Stimulated activated CD8-positive, alpha-beta memory T cell treated with anti-CD3 and anti-CD28 coated beads, Interleukin-7, amount 100 ng/mL, for 24 hours (primary cell): ENCODE measurements around the gene ARF5.

Source experiments
- DNase-seq: peaks from one replicate; pipeline ENCODE4 v3.0.0-alpha.2; 2020; ENCODE audit warnings: low read depth

Gene ARF5

DNA sequence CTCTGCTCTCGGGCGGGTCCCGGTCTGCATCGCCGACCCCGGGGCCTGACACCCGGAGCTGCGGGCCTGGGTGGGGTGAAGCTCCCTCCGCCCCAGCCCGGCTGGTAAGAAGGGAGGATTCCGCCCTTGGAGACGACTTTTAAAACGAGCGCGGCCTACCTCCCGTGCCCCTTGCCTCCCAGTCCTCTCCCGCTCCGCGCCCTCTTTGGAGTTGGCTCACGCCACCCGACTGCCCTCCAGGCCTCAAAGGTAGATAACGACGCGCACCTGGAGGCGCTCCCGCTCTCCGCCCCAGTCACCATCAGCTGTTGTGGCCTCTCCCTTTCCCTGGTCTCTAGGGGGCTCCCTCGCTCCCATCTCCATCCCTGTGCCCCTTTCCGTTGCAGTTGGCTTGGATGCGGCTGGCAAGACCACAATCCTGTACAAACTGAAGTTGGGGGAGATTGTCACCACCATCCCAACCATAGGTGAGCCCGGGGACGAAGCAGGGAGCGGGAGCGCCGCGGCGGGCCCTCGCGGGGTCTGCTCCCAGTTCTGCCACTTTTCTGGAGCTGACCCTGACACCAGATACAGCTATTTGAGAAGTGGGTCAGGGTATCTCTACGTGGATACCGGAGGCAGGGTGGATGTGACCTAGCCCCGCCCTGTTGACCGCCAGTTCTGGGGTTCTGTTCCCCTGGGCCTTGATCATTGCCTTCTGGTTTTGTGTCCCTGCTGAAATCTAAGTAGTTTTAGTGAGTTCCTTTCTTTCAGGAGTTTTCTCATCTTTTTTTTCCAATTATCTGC, 679 bp downstream of the ARF5 start:
- DNase-seq: no peak

DNA sequence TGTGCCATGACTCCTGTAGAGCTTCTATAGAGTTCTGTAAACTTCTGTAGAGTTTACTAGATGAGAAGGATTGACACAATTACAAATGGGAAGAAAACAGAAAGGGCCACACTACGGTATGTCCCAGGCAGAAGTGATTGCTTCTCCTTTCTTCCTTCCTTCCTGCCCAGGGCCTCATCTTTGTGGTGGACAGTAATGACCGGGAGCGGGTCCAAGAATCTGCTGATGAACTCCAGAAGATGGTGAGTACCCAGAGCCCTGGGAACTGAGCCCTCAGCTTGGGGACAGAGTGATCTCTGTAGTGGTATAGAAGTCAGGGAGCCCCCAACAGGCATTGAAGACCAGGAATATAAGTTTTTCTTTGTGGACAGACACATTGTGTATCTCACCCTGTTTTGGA, 1.7 kb downstream of the ARF5 start:
- no peak for DNase-seq

- no peak for DNase-seq
Measured at GRCh38 chr7:127591189-127591588, 3.0 kb downstream of the ARF5 start.

GRCh38 chr7:127591591-127591990, 3.4 kb downstream of the ARF5 start:
- DNase-seq: no peak

DNA sequence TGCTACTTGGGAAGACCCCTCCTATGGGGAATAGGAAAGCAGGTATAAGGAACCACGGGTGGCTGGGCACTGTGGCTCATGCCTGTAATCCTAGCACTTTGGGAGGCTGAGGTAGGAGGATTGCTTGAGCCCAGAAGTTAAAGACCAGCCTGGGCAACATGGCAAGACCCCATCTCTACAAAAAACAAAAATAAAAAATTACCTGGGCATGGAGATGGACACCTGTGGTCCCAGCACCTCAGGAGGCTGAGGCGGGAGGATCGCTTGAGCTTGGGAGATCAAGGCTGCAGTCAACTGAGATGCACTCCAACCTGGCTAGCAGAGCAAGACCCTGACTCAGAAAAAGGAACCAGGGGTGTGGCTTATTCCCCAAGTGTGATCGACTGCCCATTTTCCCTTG, 4.3 kb downstream of the ARF5 start:
- no peak for DNase-seq

- no peak for DNase-seq
Measured at GRCh38 chr7:127594490-127594889, 6.3 kb downstream of the ARF5 start.

GRCh38 chr7:127595737-127596136, 7.5 kb downstream of the ARF5 start:
- DNase-seq: no peak

DNA sequence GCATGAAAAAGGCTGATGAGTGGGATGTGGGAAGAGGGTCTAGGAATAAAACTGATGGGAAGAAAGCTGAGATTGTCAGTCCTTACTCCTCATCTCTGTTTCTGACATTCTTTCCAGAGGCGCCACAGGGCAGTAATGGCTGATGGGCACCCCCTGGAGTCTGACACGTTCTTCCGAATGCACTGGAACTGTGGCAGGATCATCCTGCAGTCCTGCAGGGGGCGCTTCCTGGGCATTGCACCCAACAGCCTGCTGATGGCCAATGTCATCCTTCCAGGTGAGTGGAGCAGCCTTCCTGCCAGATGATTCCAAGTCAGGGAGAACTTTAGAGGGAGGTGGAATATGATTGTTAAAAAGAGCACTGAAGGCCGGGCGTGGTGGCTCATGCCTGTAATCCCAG, 10.1 kb downstream of the ARF5 start:
- no peak for DNase-seq

DNA sequence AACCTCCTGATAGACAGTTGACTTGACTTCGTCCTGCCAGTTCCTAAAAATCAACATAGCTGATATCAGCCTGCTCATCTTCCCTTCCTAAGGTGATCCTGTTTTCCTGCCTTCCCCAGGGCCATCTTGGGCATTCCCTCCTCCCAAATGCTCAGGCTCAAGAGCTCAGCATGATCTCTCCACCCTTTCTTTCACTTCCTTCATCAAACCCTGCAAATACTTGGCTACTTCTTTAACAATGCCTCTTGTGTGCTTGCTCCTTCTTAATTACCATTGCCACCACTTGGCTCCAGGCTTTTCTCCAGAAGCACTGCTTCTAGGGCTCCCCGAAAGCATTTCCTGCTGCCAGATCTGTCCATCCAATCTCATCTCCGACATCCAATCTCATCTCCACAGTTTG, 12.7 kb downstream of the ARF5 start:
- DNase-seq: no peak

- DNase-seq: no peak
Measured at GRCh38 chr7:127608446-127608845, 20.2 kb downstream of the ARF5 start.

DNA sequence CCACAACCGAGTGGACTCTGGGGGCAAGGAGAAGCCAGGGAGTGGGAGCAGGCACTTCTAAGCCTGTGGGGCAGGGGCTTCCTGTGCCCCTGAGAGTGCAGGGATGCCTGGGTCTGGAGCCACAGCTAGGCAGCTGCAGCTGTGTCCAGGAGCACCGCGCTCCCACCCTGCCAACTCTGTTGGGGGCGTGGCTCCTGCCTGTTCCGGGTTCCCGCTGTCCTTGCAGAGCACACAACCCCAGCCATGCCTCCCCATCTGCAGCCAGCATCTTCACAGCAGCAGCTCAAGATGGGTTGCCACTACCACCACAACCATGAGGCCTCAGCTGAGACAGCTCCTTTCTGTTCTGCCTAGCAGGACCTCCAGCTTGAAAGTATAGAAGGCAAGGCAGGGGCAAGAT, 21.1 kb downstream of the ARF5 start:
- no peak for DNase-seq

DNA sequence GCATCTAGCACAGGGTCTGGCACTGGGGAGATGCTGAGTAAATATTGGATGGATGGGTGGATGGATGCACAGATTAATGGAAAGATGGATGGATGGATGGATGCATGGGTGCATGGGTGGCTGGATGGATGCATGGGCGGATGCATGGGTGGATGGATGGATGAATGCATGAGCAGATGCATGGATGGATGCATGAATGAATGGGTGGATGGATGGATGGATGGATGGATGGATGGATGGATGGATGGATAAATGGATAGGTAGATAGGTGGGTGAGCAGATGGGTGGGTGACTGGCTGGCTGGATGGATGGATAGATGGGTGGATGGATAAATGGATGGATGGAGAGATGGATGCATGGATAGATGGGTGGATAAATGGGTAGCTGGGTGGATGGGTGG, 24.1 kb downstream of the ARF5 start:
- DNase-seq: no peak

GRCh38 chr7:127616724-127617123, 28.5 kb downstream of the ARF5 start:
- no peak for DNase-seq

- no peak for DNase-seq
Measured at GRCh38 chr7:127618042-127618441, 29.8 kb downstream of the ARF5 start, which contains the start of gene PAX4. Gene PAX4, minus strand, starts transcription at chr7:127618142. Its CDS starts 2,214 bp downstream, at chr7:127615928.

DNA sequence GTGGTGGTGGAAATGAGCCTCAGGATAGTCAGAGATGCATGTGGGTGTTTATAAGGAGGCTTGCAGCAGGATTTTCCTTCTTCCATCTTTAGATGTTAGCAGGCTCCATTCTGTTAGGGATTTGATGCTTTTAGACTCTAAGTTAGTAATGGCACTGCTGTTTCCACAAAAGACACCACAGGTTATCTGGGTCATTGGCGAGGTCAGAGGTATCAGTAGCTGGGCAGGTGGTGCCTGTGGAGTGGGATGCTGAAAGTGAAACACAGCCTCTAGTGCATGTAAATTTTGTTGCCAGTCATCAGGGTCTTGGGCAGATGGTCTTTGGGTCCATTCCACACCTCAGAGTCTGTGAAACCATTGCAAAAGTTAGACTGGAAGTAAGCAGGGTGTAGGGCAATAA, 30.6 kb downstream of the ARF5 start:
- no peak for DNase-seq

DNA sequence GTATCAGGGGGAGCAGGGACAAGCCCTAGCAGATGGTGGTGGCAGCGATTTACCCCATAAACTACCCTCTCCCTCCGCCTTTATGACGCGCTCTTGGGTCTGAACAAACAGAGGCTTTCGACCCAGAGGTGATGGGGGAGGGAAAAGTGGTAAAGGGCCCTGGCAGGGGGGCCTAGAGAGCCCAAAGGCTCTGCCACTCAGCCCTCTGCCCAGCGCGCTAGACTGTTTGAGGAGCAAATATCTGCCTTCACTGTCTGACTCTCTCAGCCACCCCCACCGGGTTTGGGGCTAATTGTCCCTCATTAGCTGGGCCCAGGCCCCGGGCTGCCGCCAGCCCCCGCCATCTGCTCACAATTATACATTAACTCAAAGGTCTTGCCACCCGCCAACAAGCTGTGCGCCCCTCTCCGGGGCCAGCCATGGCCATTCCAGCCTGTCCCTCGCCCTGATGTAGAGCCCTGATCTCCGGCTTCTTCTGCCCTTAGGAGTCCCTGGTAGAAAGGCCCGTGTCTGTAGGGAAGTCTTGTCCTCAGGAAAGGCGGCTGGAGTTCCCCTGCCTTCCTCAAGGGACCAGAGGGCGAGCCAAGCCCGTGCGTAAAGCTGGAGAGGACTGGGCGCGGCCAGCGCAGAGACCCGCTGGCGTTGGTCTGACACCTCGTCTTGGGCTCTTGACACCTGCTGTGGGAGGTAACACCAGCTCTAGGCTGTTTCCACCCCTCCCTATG, 31.6 kb downstream of the ARF5 start:
- no peak for DNase-seq

DNA sequence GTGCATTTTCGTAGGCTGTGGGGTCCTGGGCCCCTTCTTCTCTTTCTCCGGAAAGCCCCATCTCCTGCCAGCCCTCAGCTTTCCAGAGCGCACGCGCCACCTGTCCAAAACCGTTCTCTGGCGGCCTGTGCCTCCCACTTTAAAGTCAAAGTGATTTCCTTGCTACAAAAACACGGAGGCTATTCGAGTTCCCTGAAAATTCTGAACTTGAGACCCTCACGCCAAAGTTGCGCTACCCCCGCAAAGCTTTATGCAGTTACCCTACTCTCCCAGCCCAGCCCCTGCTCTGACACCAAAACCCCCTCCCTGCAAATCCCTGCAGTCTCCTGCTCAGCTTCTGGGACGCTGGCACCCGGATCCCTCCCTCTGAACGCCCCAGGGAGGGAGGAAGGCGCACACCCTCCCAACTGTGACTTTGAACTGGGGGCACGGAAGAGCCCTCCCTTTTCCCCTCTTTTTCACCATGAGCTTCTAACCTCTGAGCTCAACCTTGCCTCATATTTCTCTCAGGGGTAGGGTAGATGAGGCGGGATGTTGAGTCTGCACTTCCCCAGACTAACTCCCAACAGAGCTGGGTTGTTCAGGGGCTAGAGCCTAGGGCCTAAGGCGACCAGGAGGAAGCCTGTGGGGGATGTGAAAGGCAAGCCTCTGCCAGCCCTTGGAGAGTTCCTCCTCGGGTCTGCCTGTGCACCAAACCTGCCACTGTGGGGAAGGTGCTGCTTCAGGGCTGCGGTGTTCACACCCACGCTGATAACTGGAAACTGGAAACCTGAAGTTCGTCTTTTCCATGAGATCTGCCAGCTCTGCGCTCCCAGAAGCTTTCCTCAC, 32.4 kb downstream of the ARF5 start:
- no peak for DNase-seq

DNA sequence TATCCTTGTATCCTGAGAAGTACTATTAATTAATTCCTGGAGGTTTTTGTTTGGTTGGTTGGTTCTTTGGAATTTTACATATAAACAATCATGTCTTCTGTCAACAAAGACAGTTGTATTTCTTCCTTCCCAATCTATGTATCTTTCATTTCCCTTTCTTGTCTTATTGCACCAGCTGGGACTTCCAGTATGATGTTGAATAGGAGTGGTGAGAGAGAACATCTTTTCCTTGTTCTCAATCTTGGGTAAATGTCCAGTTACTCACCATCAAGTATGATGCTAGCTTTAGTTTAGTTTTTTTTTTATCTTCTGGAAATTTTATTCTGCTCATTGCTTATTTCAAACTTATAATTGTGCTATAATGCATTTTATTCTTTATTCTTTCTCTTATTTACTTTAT, 37.1 kb downstream of the ARF5 start:
- DNase-seq: no peak

DNA sequence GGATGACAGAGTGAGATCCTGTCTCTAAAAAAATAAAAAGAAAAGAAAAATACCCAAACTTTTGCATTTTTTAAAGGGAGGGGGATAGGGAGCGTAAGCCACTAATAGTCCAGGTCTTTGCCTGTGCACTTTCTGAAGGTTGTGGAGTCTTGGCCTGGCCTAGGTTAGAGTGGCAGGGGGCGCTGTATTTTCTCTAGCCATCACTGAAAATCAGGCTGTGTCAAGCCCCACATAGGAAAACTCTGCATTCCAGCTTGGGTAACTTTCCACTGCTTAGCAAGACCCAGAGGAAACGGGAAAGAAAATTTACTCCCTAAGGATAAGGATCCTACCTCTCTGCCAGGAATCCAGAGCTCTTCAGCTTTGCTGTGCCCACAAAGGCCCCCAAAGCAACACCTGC, 40.2 kb downstream of the ARF5 start:
- DNase-seq: no peak

- DNase-seq: no peak
Measured at GRCh38 chr7:127629268-127629854, 41.1 kb downstream of the ARF5 start.

DNA sequence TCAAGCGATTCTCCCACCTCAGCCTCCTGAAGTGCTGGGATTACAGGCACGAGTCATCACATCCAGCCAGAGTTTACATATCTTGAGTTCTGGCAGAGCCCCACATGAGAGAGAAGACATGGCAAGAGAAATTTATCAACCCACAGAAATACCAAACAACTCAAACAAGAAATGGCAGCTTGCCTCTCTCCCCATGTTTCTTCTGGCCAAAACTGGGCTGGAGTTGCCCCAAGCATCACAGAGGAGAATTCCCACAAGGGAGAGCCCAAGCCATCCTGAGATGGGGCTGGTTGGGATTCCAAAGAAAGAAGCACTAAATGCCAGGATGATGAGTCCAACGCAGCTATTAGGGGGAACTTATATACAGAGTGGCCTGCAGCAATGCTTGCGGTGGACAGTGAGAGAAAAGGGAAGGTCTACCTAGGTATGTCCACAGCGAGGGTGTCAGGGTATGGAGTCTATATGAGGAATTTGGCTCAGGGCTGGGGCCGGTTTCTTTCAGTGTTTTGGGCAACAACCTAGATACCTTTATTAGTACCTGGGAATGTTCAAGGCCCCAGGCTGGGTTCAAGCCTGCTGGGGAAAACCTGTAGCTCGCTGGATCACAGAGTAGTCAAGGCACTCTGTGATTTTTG, 44.2 kb downstream of the ARF5 start:
- DNase-seq: no peak
